ENCODE measurements around the gene CTTN. TPM values are rescaled to one million over a fixed set of nuclear protein-coding genes. Genes with fewer than 3 reads are reported as not detected.
"Not testable (repeated sequence)": the region's sequence is repeated elsewhere in the genome, so short reads cannot be mapped to it uniquely, and the experiment has no call there.

CTTN gene
- total RNA-seq, 1 donor from 2014 or later: 56.7 TPM

DNA sequence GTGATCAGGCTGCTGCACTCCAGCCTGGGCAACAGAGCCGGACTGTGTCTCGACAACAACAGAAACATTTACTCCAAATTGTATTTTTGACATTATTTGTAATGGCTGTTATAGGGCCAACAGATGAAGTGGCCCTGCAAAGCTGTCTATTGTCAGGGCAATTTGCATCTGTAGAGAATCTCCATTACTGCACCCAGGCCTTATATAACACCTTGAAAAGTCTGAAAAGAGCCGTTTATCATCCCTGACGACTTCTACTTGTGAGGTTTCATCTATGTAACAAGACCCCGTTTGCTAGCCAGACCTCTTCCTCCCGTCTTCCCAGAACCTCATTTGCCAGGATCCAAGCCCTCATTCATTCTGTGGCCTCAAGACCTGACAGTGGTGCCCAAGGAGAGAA lies 9.1 kb upstream of the CTTN start:
- H3K4me1 Mint-ChIP-seq: no peaks in the 10 kb centered on the region
- no peak overlapping the region for H3K4me3 Mint-ChIP-seq
- no peak overlapping the region for H3K27ac Mint-ChIP-seq
- peaks cover 10% of the 10 kb centered on the region for H3K27me3 Mint-ChIP-seq
- intact Hi-C loops (cut with micrococcal nuclease): no loop called here
- peaks cover 10% of the 10 kb centered on the region for H3K36me3 Mint-ChIP-seq (ENCODE audit: low read depth)
- H3K9me3 Mint-ChIP-seq: no peaks in the 10 kb centered on the region
- DNase-seq: no peak

DNA sequence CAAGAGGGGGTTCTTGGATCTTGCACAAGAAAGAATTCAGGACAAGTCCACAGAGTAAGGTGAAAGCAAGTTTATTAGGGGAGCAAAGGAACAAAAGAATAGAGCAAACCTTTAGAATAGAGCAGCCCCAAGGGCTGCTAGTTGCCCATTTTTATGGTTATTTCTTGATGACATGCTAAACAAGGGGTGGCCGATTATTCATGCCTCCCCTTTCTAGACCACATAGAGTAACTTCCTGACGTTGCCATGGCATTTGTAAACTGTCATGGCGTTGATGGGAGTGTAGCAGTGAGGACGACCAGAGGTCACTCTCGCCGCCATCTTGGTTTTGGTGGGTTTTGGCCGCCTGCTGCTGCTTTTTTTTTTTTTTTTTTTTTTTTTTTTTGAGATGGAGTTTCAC lies 7.4 kb upstream of the CTTN start:
- H3K4me3 Mint-ChIP-seq; H3K4me1 Mint-ChIP-seq; H3K36me3 Mint-ChIP-seq (ENCODE audit: low read depth); H3K27ac Mint-ChIP-seq; H3K9me3 Mint-ChIP-seq; DNase-seq: not testable (repeated sequence)
- intact Hi-C loops (cut with micrococcal nuclease): loop anchor here (10.0 kb wide), 1 partner anchor 186 kb away; the partner anchor contains the start of gene FADD
- peaks cover 15% of the 10 kb centered on the region for H3K27me3 Mint-ChIP-seq

DNA sequence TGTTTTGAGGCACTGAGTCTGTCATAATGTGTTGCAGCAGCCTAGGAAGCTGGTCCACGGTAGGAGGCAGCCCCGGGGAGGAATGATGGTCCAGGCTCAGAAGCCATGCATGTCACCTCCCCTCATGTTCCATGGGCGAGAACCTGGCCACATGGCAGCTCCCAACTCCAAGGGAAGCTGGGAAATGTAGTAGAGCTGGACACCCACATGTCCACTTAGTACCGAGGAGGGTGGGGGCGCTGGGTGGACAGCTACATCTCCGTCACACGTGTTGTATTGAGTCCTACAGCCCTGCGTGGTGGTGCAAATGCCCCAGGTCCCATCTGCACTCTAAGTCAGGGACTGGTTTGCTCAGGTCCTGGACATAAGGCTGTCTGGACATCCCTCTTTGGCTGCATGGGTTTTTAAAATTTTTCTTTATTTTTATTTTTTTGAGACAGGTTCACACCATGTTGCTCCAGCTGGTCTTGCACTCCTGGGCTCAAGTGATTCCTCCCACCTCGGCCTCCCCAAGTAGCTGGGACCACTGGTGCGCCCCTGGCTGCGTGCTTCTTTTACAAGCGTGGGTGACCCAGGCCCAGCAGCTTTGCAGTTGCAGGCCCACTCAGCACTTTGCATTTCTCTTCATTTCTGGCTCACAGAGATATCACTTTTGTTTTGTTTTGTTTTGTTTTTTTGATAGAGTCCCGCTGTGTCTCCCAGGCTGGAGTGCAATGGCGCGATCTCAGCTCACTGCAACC lies 3.9 kb upstream of the CTTN start:
- Mint-ChIP-seq H3K36me3 (ENCODE audit: low read depth) (peaks cover 6% of the 10 kb centered on the region), H3K27ac (no peak overlapping the region), H3K4me3 (no peak overlapping the region), H3K9me3 (no peaks in the 10 kb centered on the region), H3K4me1 (peaks cover 13% of the 10 kb centered on the region), H3K27me3 (peaks cover 26% of the 10 kb centered on the region)
- no peak for DNase-seq
- intact Hi-C loops (cut with micrococcal nuclease): loop anchor here (10.0 kb wide), 1 partner anchor 190 kb away; the partner anchor contains the start of gene FADD

DNA sequence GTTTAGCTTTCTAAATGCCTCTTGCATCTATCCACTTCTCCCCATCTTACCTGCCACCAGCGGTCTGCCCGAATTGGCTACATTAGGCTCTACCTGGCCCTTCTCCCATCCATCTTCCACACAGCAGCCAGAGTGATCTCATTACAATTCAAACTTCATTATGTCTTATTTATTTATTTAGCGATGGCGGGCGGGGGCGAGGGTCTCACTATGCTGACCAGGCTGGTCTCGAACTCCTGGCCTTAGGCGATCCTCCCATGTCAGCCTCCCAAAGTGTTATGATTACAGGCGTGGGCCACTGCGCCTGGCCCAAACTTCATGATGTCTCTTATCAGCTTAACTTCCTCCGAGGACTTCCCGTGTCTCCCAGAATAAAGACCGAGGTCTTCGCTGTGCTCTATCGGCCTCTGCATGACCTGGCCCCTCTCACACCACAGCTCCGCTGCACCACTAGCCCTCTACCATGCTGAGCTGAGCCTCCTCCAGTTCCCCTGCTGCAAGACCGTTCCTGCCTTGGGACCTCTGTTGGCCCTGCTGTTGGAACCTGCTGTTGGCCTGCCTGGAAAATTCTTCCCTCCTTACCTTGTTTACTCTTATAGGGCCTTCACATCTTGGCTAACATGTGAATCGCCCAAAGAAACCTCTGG lies 870 bp upstream of the CTTN start:
- intact Hi-C loops (cut with micrococcal nuclease): loop anchor here (10.0 kb wide), 1 partner anchor 193 kb away; the partner anchor contains the start of gene FADD
- H3K9me3 Mint-ChIP-seq: no peaks in the 10 kb centered on the region
- no peak for DNase-seq
- peaks cover 6% of the 10 kb centered on the region for H3K36me3 Mint-ChIP-seq (ENCODE audit: low read depth)
- peak overlapping the region; percentile 85 for H3K4me3 Mint-ChIP-seq
- H3K27me3 Mint-ChIP-seq: peaks cover 48% of the 10 kb centered on the region
- H3K4me1 Mint-ChIP-seq: peaks cover 20% of the 10 kb centered on the region
- peak overlapping the region; percentile 84 for H3K27ac Mint-ChIP-seq

GRCh38 chr11:70398834-70399680 lies 728 bp downstream of the CTTN start:
- Mint-ChIP-seq H3K27me3 (peaks cover 50% of the 10 kb centered on the region), H3K27ac (peak overlapping the region; percentile 74), H3K36me3 (ENCODE audit: low read depth) (peaks cover 6% of the 10 kb centered on the region), H3K4me3 (peak overlapping the region; percentile 79), H3K4me1 (peaks cover 25% of the 10 kb centered on the region), H3K9me3 (no peaks in the 10 kb centered on the region)
- intact Hi-C loops (cut with micrococcal nuclease): loop anchor here (1.0 to 10.0 kb wide), 3 partner anchors 34 to 194 kb away; partner anchors contain the start of genes FADD and PPFIA1
- DNase-seq: peak; percentile 63

DNA sequence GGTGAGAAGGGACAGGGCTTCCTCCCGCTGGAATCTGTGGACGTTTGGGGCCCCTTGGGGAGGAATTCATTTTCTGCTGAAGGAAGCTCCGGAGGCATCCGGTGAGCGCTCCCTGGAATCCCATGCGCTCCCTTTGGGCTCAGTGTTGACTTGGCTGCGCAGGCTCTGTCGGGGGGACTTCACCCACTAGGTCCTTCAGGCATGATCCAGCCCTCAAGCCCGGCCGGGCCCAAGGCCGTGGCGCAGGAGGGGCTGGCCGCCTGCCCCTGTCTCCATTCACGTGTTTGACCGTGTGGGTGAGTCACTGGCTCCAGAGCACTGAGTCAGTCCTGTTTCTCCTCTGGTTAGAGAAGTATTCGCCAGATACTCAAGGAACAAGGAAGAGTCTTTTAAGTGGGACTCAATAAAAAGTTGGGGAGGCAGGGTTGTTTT lies 1.4 kb downstream of the CTTN start:
- intact Hi-C loops (cut with micrococcal nuclease): loop anchor here (10.0 kb wide), 1 partner anchor 195 kb away; the partner anchor contains the start of gene FADD
- Mint-ChIP-seq H3K27me3 (peaks cover 51% of the 10 kb centered on the region), H3K4me3 (peak overlapping the region; percentile 79), H3K4me1 (peaks cover 25% of the 10 kb centered on the region), H3K27ac (peak overlapping the region; percentile 74), H3K36me3 (ENCODE audit: low read depth) (peaks cover 6% of the 10 kb centered on the region), H3K9me3 (no peaks in the 10 kb centered on the region)
- no peak for DNase-seq

DNA sequence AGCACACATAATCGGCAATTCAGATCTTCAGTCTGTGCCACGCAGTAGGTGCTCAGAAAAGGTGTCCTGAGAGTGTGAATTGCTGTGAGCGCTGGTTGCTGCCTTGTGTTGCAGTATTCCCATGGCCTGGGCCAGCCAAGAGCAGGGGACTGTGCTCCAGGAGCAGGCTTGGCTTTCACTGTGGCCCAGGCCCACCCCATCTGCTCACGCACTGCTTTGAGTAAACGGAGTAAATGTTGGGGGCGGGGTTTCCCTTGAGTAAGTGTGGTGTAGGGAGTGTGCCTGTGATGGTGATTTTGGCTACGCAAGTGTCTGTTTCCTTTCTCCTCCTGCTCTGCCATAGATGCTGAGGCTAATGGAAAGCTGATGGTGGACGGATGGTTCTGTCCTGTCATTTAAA lies 2.3 kb downstream of the CTTN start:
- Mint-ChIP-seq H3K27ac (no peak overlapping the region), H3K4me3 (no peak overlapping the region), H3K36me3 (ENCODE audit: low read depth) (peaks cover 6% of the 10 kb centered on the region), H3K27me3 (peaks cover 55% of the 10 kb centered on the region), H3K4me1 (peaks cover 25% of the 10 kb centered on the region), H3K9me3 (no peaks in the 10 kb centered on the region)
- DNase-seq: no peak
- intact Hi-C loops (cut with micrococcal nuclease): no loop called here

DNA sequence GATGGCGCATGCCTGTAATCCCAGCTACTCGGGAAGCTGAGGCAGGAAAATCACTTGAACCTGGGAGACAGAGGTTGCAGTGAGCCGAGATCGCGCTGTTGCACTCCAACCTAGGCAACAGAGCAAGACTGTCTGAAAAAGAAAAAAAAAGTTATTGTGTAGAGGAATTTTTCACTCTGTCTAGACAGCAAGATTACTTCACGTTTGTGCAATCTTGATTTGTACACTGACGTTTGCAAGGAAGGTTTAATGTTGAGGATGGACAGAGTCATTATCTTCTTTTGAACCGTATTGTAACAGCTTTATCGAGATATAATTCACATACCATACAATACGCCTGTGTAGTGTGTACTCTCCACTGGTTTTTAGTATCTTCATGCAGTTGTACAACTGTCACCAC lies 3.7 kb downstream of the CTTN start:
- H3K36me3 Mint-ChIP-seq (ENCODE audit: low read depth): peaks cover 6% of the 10 kb centered on the region
- intact Hi-C loops (cut with micrococcal nuclease): no loop called here
- peaks cover 25% of the 10 kb centered on the region for H3K4me1 Mint-ChIP-seq
- no peak overlapping the region for H3K4me3 Mint-ChIP-seq
- peaks cover 52% of the 10 kb centered on the region for H3K27me3 Mint-ChIP-seq
- no peaks in the 10 kb centered on the region for H3K9me3 Mint-ChIP-seq
- H3K27ac Mint-ChIP-seq: no peak overlapping the region
- no peak for DNase-seq

DNA sequence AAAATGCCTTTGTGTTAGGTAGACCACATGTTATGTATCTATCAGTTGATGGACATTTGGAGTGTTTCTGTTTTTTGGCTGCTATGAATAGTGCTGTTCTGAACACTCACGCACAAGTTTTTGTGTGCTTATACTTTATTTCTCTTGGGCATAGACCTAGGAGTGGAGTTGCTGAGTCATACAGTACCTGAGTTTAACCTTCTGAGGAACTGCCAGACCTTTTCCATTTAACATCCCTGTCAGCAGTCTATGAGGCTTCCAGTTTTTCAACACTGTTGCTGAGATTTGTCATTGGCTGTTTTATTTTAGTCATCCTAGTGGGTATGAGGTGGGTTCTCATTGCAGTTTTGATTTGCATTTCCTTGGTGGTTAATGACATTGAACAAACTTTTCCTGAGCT lies 4.4 kb downstream of the CTTN start:
- no peak for DNase-seq
- intact Hi-C loops (cut with micrococcal nuclease): no loop called here
- Mint-ChIP-seq H3K27ac (no peak overlapping the region), H3K4me1 (peaks cover 23% of the 10 kb centered on the region), H3K36me3 (ENCODE audit: low read depth) (peaks cover 4% of the 10 kb centered on the region), H3K9me3 (no peaks in the 10 kb centered on the region), H3K27me3 (peaks cover 46% of the 10 kb centered on the region), H3K4me3 (no peak overlapping the region)

DNA sequence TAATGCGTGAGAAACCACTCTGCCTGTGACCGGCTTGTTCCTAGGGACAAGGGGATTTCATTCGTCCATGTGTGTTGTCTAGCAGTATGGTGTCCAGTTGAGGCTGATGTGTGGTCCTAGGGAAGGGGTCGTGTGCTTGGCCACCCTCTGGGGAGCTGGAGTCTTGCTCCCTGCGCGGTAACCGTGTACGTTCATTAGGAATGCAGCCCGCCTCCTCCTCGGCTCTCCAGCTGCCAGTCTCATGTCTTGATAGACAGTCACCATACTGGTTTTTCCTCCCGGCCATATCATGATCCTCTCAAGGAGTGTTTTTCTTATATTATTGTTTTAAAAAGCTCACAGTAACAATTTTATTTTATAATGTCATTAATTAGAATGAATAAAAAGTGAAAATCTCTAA lies 5.9 kb downstream of the CTTN start:
- DNase-seq: no peak
- H3K4me3 Mint-ChIP-seq: no peak overlapping the region
- intact Hi-C loops (cut with micrococcal nuclease): no loop called here
- H3K9me3 Mint-ChIP-seq: no peaks in the 10 kb centered on the region
- H3K4me1 Mint-ChIP-seq: peaks cover 21% of the 10 kb centered on the region
- peaks cover 42% of the 10 kb centered on the region for H3K27me3 Mint-ChIP-seq
- H3K27ac Mint-ChIP-seq: no peak overlapping the region
- H3K36me3 Mint-ChIP-seq (ENCODE audit: low read depth): peaks cover 8% of the 10 kb centered on the region

DNA sequence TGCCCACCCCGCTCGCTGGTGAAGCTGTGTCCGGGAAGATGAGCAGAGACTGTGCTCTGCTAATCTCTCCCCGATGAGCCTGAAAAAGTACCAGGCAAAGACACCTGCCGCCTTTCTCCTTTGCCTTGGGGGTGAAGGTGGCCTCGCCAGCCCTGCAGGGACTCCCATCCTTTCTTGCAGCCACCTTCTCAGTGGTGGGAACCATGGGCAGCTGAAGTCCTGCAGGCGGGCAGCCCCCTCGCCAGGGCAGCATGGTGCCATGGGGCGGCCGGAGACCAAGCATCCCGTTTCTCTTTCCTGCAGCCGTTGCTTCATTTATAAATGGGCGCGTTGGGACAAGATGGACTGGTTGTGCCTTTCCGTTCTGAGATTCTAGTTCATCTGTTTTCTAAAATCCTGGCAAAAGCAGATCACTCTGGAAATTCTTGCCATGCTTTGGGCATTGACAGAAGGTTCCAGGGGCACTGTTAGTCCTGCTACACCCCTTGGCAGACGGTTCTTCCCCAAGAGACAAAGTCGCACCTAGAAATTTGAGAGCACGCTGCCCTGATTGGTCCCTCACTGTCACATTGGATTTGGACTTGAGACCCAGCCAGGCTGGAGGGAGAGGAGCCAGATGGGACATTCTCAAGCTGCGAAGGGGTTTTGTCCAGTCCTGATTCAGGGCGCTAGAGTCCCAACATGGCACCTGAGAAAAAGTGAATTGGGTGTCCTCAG lies 7.5 kb downstream of the CTTN start:
- no peak for DNase-seq
- Mint-ChIP-seq H3K4me1 (peaks cover 15% of the 10 kb centered on the region), H3K4me3 (no peak overlapping the region), H3K27me3 (peaks cover 37% of the 10 kb centered on the region), H3K9me3 (no peaks in the 10 kb centered on the region), H3K27ac (no peak overlapping the region), H3K36me3 (ENCODE audit: low read depth) (peaks cover 16% of the 10 kb centered on the region)
- intact Hi-C loops (cut with micrococcal nuclease): no loop called here

GRCh38 chr11:70407121-70407520 lies 8.8 kb downstream of the CTTN start:
- intact Hi-C loops (cut with micrococcal nuclease): no loop called here
- peaks cover 29% of the 10 kb centered on the region for H3K27me3 Mint-ChIP-seq

GRCh38 chr11:70407814-70408213 lies 9.5 kb downstream of the CTTN start:
- H3K4me1 Mint-ChIP-seq: peaks cover 9% of the 10 kb centered on the region
- H3K4me3 Mint-ChIP-seq: no peak overlapping the region
- DNase-seq: no peak
- no peak overlapping the region for H3K27ac Mint-ChIP-seq
- H3K36me3 Mint-ChIP-seq (ENCODE audit: low read depth): peaks cover 16% of the 10 kb centered on the region
- peaks cover 22% of the 10 kb centered on the region for H3K27me3 Mint-ChIP-seq
- intact Hi-C loops (cut with micrococcal nuclease): no loop called here
- H3K9me3 Mint-ChIP-seq: no peaks in the 10 kb centered on the region

More at GRCh38 chr11:70407121-70407520, 8.8 kb downstream of the CTTN start:
- Mint-ChIP-seq H3K27ac (no peak overlapping the region), H3K9me3 (no peaks in the 10 kb centered on the region), H3K4me1 (peaks cover 15% of the 10 kb centered on the region), H3K4me3 (no peak overlapping the region), H3K36me3 (ENCODE audit: low read depth) (peaks cover 16% of the 10 kb centered on the region)
- DNase-seq: no peak

Data from activated CD4-positive, alpha-beta T cell treated with anti-CD3 and anti-CD28 coated beads, Interleukin-2, amount 10 ng/mL, durations not matched to agents 24 days and 14 days (primary cell).